Measurements from ENCODE around the gene ST8SIA5. TPM values are rescaled to one million over a fixed set of nuclear protein-coding genes. Genes with fewer than 3 reads are reported as not detected.
A peak's percentile ranks its signal among the peaks of the same experiment; 100 is the strongest.

Gene ST8SIA5
- total RNA-seq, 2 donors from 2014 or later = 5.9 to 6.7 TPM

GRCh38 chr18:46646468-46646867 is 110.4 kb downstream of the ST8SIA5 start:
- no peak for TF ChIP-seq CTCF (IDR thresholded peaks at IDR 0.05)
- H3K27ac ChIP-seq = no peak overlapping the region
- H3K4me1 ChIP-seq = no peaks in the 10 kb centered on the region
- H3K4me3 ChIP-seq = no peak overlapping the region
- no peaks in the 10 kb centered on the region for H3K36me3 ChIP-seq
- DNase-seq (ENCODE audit: low spot score) = no peak
- no peaks in the 10 kb centered on the region for H3K9me3 ChIP-seq
- no peaks in the 10 kb centered on the region for H3K27me3 ChIP-seq

- Histone ChIP-seq H3K27ac (no peak overlapping the region), H3K36me3 (no peaks in the 10 kb centered on the region), H3K9me3 (no peaks in the 10 kb centered on the region), H3K4me3 (no peak overlapping the region), H3K27me3 (no peaks in the 10 kb centered on the region), H3K4me1 (no peaks in the 10 kb centered on the region)
- no peak for DNase-seq (ENCODE audit: low spot score)
- no peak for TF ChIP-seq CTCF (IDR thresholded peaks at IDR 0.05)
Observed at GRCh38 chr18:46642561-46642960, 114.3 kb downstream of the ST8SIA5 start.

- no peaks in the 10 kb centered on the region for H3K36me3 ChIP-seq
- H3K4me1 ChIP-seq = no peaks in the 10 kb centered on the region
- H3K27ac ChIP-seq = no peak overlapping the region
- no peak for DNase-seq (ENCODE audit: low spot score)
- no peaks in the 10 kb centered on the region for H3K9me3 ChIP-seq
- no peak for TF ChIP-seq CTCF (IDR thresholded peaks at IDR 0.05)
- H3K27me3 ChIP-seq = no peaks in the 10 kb centered on the region
- no peak overlapping the region for H3K4me3 ChIP-seq
Observed at GRCh38 chr18:46641917-46642316, 114.9 kb downstream of the ST8SIA5 start.

- Histone ChIP-seq H3K4me1 (no peaks in the 10 kb centered on the region), H3K27me3 (no peaks in the 10 kb centered on the region), H3K9me3 (no peaks in the 10 kb centered on the region), H3K36me3 (no peaks in the 10 kb centered on the region), H3K27ac (no peak overlapping the region), H3K4me3 (no peak overlapping the region)
- TF ChIP-seq CTCF (IDR thresholded peaks at IDR 0.05) = no peak
- no peak for DNase-seq (ENCODE audit: low spot score)
Observed at GRCh38 chr18:46639386-46639785, 117.5 kb downstream of the ST8SIA5 start.

- H3K4me1 ChIP-seq = no peaks in the 10 kb centered on the region
- DNase-seq (ENCODE audit: low spot score) = peak; percentile 38
- H3K36me3 ChIP-seq = no peaks in the 10 kb centered on the region
- H3K27me3 ChIP-seq = no peaks in the 10 kb centered on the region
- H3K9me3 ChIP-seq = no peaks in the 10 kb centered on the region
- no peak overlapping the region for H3K4me3 ChIP-seq
- no peak overlapping the region for H3K27ac ChIP-seq
- TF ChIP-seq CTCF (IDR thresholded peaks at IDR 0.05) = no peak
Observed at GRCh38 chr18:46636040-46636630, 120.7 kb downstream of the ST8SIA5 start.

All from right atrium auricular region (tissue), 2 donors.